HEK293 (cell line): ENCODE results near the gene LRRIQ3.

ENCODE experiments used
- CTCF ChIA-PET: fragments of 350-600 bp; formaldehyde crosslinking; extraction: SDS; loops from one replicate; lab custom pipeline; 2021; ENCODE audit warnings: antibody characterized with exemption; lab: Yijun Ruan, JAX
- POLR2A ChIA-PET: fragments of 300-600 bp; formaldehyde crosslinking; extraction: SDS; loops from one replicate; lab custom pipeline; 2020; ENCODE audit warnings: antibody characterized with exemption, inconsistent platforms; lab: Yijun Ruan, JAX
- H3K27ac ChIP-seq: fragments of 200-500 bp; sonication (Bioruptor generic); 2 replicates; pipeline ENCODE4 v1.5.1; 2014; ENCODE audit warnings: low read depth, low read length, control low read depth, inconsistent platforms; ENCODE audit errors: extremely low read depth
- H3K36me3 ChIP-seq, 2 experiments: fragments of 200-500 bp in 1 of 2; sonication (Bioruptor generic) in 1 of 2; 1 replicate in 1 of 2; 2 replicates in 1 of 2; pipeline ENCODE4 v1.5.1; 2014 to 2017; ENCODE audit warnings: inconsistent platforms in 2 of 2, low read length in 2 of 2; ENCODE audit not compliant: control insufficient read depth in 2 of 2, insufficient read depth in 1 of 2
- H3K4me1 ChIP-seq: fragments of 200-500 bp; sonication (Bioruptor generic); 2 replicates; pipeline ENCODE4 v1.5.1; 2014; ENCODE audit warnings: mild to moderate bottlenecking, low read length, inconsistent platforms; ENCODE audit not compliant: control insufficient read depth, insufficient read depth
- H3K4me3 ChIP-seq: 2 replicates; pipeline ENCODE4 v1.5.1; 2011; ENCODE audit warnings: low read depth, mild to moderate bottlenecking, control low read depth, low read length, moderate library complexity
- H3K9me3 ChIP-seq: fragments of 200-500 bp; sonication (Bioruptor generic); 2 replicates; pipeline ENCODE4 v1.5.1; 2014; ENCODE audit warnings: low read depth, low read length, inconsistent platforms; ENCODE audit not compliant: control insufficient read depth, insufficient read depth
- HOXA7 ChIP-seq: sonication (generic); formaldehyde crosslinking; IDR thresholded peaks from 2 replicates; pipeline ENCODE4 v1.8.1; 2022; ENCODE audit warnings: missing genetic modification reagents, borderline replicate concordance
- RBAK ChIP-seq: fragments of 450-650 bp; formaldehyde crosslinking; IDR thresholded peaks from 2 replicates; pipeline ENCODE4 v1.5.1; 2016; ENCODE audit warnings: missing biosample characterization, missing genetic modification characterization
- SETDB1 ChIP-seq: IDR thresholded peaks from one replicate; pipeline ENCODE4 v1.6.1; 2017; ENCODE audit warnings: mild to moderate bottlenecking, low read length, moderate library complexity, mixed read lengths; ENCODE audit not compliant: insufficient read length
- TCF7L2 ChIP-seq: IDR thresholded peaks from 2 replicates; pipeline ENCODE4 v1.6.1; 2011; ENCODE audit warnings: low read depth, mild to moderate bottlenecking, inconsistent platforms, low read length, moderate library complexity, borderline replicate concordance
- ZNF10 ChIP-seq: fragments of 450-650 bp; formaldehyde crosslinking; IDR thresholded peaks from 2 replicates; pipeline ENCODE4 v1.5.1; 2017; ENCODE audit warnings: missing biosample characterization, missing genetic modification characterization
- ZNF423 ChIP-seq: fragments of 450-650 bp; formaldehyde crosslinking; IDR thresholded peaks from 2 replicates; pipeline ENCODE4 v1.5.1; 2016; ENCODE audit warnings: missing biosample characterization, missing genetic modification characterization
- ZNF433 ChIP-seq: fragments of 450-650 bp; formaldehyde crosslinking; IDR thresholded peaks from 2 replicates; pipeline ENCODE4 v1.5.1; 2016; ENCODE audit warnings: missing biosample characterization, missing genetic modification characterization, low read depth
- ZNF530 ChIP-seq: fragments of 450-650 bp; formaldehyde crosslinking; IDR thresholded peaks from 2 replicates; pipeline ENCODE4 v1.5.1; 2016; ENCODE audit warnings: low read depth, missing biosample characterization, missing genetic modification characterization
- ZNF785 ChIP-seq: fragments of 450-650 bp; formaldehyde crosslinking; IDR thresholded peaks from 2 replicates; pipeline ENCODE4 v1.5.1; 2016; ENCODE audit warnings: missing biosample characterization, missing genetic modification characterization
- ZNF792 ChIP-seq: fragments of 450-650 bp; formaldehyde crosslinking; IDR thresholded peaks from 2 replicates; pipeline ENCODE4 v1.5.1; 2016; ENCODE audit warnings: missing biosample characterization, missing genetic modification characterization
- TF ChIP-seq, protein P1 (sequence below): fragments of 450-650 bp; formaldehyde crosslinking; IDR thresholded peaks from 2 replicates; pipeline ENCODE4 v1.5.1; 2016; ENCODE audit warnings: missing biosample characterization, missing genetic modification characterization, borderline replicate concordance
- TF ChIP-seq, protein P2 (sequence below): fragments of 450-650 bp; formaldehyde crosslinking; IDR thresholded peaks from 2 replicates; pipeline ENCODE4 v1.5.1; 2017; ENCODE audit warnings: missing biosample characterization, missing genetic modification characterization

The LRRIQ3 gene

DNA sequence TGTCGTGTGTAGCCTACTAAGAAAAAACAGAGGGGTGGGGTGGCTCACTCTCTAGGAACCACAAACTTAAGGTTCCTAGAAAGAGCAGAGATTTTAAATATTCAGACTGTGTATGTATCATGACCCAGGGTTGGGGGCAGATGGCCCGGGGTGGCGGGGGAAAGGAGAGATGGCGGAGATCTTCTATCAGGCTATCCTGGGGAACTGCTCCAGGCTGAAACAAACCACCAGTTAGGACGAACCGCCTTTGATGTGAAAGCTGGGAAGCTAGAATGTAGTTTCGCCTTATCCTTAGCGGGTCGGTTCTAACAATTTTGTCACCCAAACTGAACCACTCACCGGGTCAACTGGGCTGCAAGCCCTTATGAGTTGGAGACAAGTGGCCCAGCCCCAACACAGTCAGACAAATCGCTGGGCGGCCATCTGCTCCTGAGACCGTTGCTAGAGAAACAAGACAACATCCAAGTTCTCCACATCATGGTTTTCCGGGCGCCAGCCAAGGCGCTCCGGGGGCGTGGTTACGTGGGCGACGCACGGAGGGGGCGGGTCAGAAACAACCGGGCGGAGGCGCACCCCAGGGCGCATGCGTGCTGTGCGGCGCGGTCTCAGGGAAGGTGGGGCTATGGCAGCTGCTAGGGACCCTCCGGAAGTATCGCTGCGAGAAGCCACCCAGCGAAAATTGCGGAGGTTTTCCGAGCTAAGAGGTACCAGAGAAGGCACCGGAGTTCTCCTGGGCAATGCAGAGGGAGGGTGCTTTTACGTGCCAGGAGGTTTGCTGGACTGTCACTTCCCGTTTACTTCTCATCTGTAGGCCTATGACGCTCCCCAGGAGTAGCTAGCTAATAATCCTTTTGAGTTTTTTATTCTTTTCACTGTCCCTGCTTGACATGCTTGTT is at the start of gene LRRIQ3, which contains the start of gene FPGT (continued):
- TF ChIP-seq, protein P1, sequence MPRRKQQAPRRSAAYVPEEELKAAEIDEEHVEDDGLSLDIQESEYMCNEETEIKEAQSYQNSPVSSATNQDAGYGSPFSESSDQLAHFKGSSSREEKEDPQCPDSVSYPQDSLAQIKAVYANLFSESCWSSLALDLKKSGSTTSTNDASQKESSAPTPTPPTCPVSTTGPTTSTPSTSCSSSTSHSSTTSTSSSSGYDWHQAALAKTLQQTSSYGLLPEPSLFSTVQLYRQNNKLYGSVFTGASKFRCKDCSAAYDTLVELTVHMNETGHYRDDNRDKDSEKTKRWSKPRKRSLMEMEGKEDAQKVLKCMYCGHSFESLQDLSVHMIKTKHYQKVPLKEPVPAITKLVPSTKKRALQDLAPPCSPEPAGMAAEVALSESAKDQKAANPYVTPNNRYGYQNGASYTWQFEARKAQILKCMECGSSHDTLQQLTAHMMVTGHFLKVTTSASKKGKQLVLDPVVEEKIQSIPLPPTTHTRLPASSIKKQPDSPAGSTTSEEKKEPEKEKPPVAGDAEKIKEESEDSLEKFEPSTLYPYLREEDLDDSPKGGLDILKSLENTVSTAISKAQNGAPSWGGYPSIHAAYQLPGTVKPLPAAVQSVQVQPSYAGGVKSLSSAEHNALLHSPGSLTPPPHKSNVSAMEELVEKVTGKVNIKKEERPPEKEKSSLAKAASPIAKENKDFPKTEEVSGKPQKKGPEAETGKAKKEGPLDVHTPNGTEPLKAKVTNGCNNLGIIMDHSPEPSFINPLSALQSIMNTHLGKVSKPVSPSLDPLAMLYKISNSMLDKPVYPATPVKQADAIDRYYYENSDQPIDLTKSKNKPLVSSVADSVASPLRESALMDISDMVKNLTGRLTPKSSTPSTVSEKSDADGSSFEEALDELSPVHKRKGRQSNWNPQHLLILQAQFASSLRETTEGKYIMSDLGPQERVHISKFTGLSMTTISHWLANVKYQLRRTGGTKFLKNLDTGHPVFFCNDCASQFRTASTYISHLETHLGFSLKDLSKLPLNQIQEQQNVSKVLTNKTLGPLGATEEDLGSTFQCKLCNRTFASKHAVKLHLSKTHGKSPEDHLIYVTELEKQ (tag by site-specific recombination), result no peak

DNA sequence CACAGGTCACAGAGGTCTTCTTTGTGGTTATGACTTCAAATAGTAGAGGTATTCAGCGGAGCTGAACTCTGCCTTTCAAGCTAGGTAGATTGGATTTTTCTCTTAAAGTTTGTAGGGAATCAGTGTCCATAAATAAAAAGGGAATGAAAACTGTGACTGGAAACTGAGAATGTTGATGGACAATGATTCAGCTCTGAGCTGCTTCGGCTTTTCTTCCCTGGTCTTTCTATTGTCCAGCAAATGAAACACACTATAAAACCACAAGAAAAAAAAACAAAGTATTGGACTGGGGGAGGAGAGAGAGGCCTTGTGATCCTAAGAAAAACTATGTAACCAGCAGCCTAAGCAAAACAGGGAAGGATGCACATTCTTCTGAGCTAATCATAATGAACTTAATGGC is 48.3 kb upstream of the LRRIQ3 start:
- Histone ChIP-seq H3K9me3 (no peaks in the 10 kb centered on the region), H3K27ac (no peak overlapping the region), H3K4me1 (no peaks in the 10 kb centered on the region), H3K36me3 (no peaks in the 10 kb centered on the region), H3K4me3 (no peak overlapping the region)
- CTCF ChIA-PET, result no interaction called here
- TF ChIP-seq ZNF785, result no peak
- 0 out of 2 replicates have a peak, but pooled peaks have one; percentile 16 for TF ChIP-seq TCF7L2
- POLR2A ChIA-PET, result no interaction called here

DNA sequence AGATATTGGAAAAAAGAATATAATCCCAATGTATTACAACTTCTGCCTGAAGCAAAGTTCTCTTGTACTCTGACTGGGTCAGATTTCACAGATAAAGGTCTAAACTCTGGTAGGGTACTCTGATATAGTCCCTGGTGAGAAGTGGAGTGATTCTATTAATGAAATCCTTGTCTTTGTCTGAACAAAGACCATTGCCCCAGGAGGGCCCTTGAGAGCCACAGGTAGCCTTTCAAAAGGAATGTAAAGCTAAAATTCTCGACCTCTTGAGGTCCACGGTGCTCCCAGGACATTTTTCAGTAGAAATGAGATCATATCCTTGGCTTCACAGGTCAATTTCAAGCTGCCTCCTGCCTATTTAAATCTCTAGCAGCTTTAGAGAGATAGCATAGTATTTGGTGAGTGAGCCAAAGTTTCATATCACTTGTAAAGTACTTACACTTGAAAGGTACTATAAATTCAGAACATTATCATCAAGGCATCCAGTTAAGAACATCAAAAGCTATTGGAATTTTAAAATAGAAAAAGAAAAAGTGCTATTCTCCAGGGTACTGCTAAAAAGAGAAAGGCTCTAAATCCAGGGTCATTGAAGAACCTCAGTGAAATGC is 47.3 kb upstream of the LRRIQ3 start:
- Histone ChIP-seq H3K4me3 (no peak overlapping the region), H3K27ac (no peak overlapping the region), H3K36me3 (no peaks in the 10 kb centered on the region), H3K4me1 (no peaks in the 10 kb centered on the region), H3K9me3 (no peaks in the 10 kb centered on the region)
- CTCF ChIA-PET, result no interaction called here
- TF ChIP-seq, protein P2, sequence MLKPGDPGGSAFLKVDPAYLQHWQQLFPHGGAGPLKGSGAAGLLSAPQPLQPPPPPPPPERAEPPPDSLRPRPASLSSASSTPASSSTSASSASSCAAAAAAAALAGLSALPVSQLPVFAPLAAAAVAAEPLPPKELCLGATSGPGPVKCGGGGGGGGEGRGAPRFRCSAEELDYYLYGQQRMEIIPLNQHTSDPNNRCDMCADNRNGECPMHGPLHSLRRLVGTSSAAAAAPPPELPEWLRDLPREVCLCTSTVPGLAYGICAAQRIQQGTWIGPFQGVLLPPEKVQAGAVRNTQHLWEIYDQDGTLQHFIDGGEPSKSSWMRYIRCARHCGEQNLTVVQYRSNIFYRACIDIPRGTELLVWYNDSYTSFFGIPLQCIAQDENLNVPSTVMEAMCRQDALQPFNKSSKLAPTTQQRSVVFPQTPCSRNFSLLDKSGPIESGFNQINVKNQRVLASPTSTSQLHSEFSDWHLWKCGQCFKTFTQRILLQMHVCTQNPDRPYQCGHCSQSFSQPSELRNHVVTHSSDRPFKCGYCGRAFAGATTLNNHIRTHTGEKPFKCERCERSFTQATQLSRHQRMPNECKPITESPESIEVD (tag by site-specific recombination), result peak; percentile 39; the same call in 1 of the 2 replicates
- TF ChIP-seq TCF7L2 (peak; percentile 86; the same call in 1 of the 2 replicates), RBAK (no peak)
- POLR2A ChIA-PET, result no interaction called here

DNA sequence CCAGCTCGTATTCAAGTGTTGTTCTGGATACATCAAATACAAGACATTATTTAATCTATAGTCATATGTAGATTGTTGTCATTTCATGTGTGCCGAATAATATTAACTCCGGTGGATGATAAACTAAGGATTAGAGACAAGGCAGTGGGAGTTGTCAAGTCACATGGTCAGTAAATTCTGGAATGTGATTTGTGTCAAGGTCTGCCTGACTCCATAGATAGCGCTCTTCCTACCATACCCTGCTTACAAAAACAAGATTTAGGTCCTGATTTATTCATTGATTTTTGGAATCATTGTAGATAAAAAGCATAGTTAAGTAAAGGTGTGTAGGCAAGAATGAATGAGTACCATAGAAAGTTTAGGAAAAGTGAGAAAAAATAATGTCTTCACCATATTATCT is 39.8 kb upstream of the LRRIQ3 start:
- TF ChIP-seq ZNF792 (tag by site-specific recombination) (no peak), ZNF530 (tag by site-specific recombination) (no peak), ZNF423 (tag by site-specific recombination) (no peak)
- Histone ChIP-seq H3K4me1 (no peaks in the 10 kb centered on the region), H3K4me3 (no peak overlapping the region), H3K9me3 (no peaks in the 10 kb centered on the region), H3K36me3 (no peaks in the 10 kb centered on the region), H3K27ac (no peak overlapping the region)
- ChIA-PET POLR2A (no interaction called here), CTCF (no interaction called here)

DNA sequence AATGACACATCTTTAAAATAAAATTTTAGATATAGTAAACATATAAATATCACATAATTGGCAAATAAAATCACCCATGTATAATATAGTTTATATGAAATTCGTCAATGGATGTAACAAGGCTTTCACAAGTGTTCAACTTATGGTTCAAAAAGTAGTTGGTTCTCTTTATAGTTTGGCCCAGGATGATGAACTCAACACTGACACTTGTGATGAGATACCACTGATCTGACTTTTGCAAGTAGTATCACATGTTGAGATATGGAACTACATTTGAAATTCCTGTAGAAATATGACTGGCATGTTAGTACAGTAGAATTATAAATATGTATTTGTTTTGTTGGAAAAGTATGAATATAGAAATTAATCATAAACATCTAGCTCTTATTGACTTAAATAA is 39.1 kb upstream of the LRRIQ3 start:
- CTCF ChIA-PET, result interaction anchor here (0.7 kb wide), 1 partner anchor 1205 kb away, joined by 4 read pairs; no protein-coding TSS in a partner anchor
- POLR2A ChIA-PET, result no interaction called here
- H3K36me3 ChIP-seq, result no peaks in the 10 kb centered on the region
- TF ChIP-seq SETDB1 (no peak), ZNF10 (tag by site-specific recombination) (no peak), HOXA7 (CRISPR knock-in tag) (no peak), ZNF433 (tag by site-specific recombination) (no peak)
- TF ChIP-seq, all 188 proteins: peak for 0
- Histone ChIP-seq H3K4me1 (no peaks in the 10 kb centered on the region), H3K4me3 (no peak overlapping the region), H3K9me3 (no peaks in the 10 kb centered on the region), H3K27ac (no peak overlapping the region)
